H1 (cell line): ENCODE results near the gene ZNF273.

Experiments
- BRCA1 ChIP-seq: IDR thresholded peaks from 2 replicates; pipeline ENCODE4 v1.6.1; 2012; ENCODE audit warnings: low read depth, low read length, improper control_type of control experiment
- CHD1 ChIP-seq: IDR thresholded peaks from 2 replicates; pipeline ENCODE4 v1.6.1; 2012; ENCODE audit warnings: low read depth, low read length, improper control_type of control experiment
- CHD2 ChIP-seq: IDR thresholded peaks from 2 replicates; pipeline ENCODE4 v1.6.1; 2012; ENCODE audit warnings: low read length, improper control_type of control experiment
- JUND ChIP-seq: IDR thresholded peaks from 2 replicates; pipeline ENCODE4 v1.6.1; 2011; ENCODE audit warnings: mild to moderate bottlenecking, improper control_type of control experiment, low read length
- POLR2A ChIP-seq, 2 experiments: IDR thresholded peaks; 1 replicate in 1 of 2; 2 replicates in 1 of 2; pipeline ENCODE4 v1.6.1; 2011; ENCODE audit warnings: low read depth in 2 of 2, low read length in 2 of 2, mild to moderate bottlenecking in 2 of 2; ENCODE audit errors: control extremely low read depth in 1 of 2
- POLR2AphosphoS5 ChIP-seq: IDR thresholded peaks from 2 replicates; pipeline ENCODE4 v1.6.1; 2011; ENCODE audit warnings: low read depth, low read length
- POU5F1 ChIP-seq: IDR thresholded peaks from 2 replicates; pipeline ENCODE4 v1.6.1; 2011; ENCODE audit warnings: low read depth, mild to moderate bottlenecking, low read length, moderate library complexity
- RBBP5 ChIP-seq: IDR thresholded peaks from 2 replicates; pipeline ENCODE4 v1.7.1; 2012; ENCODE audit warnings: low read depth, mild to moderate bottlenecking, inconsistent platforms, low read length, moderate library complexity, borderline replicate concordance
- TCF12 ChIP-seq: IDR thresholded peaks from 2 replicates; pipeline ENCODE4 v1.6.1; 2011; ENCODE audit warnings: low read depth, mild to moderate bottlenecking, low read length
- TF ChIP-seq, protein P1 (sequence below), 3 experiments: IDR thresholded peaks; 1 replicate in 2 of 3; 2 replicates in 1 of 3; pipeline versions ENCODE4 v1.5.1 to v1.6.1; 2011; ENCODE audit warnings: low read length in 3 of 3, mild to moderate bottlenecking in 3 of 3, inconsistent platforms in 2 of 3, low read depth in 1 of 3, moderate library complexity in 1 of 3; ENCODE audit not compliant: insufficient read depth in 1 of 3; ENCODE audit errors: control extremely low read depth in 1 of 3
- TF ChIP-seq, protein P2 (sequence below): IDR thresholded peaks from 2 replicates; pipeline ENCODE4 v1.6.1; 2012; ENCODE audit warnings: inconsistent platforms

DNA sequence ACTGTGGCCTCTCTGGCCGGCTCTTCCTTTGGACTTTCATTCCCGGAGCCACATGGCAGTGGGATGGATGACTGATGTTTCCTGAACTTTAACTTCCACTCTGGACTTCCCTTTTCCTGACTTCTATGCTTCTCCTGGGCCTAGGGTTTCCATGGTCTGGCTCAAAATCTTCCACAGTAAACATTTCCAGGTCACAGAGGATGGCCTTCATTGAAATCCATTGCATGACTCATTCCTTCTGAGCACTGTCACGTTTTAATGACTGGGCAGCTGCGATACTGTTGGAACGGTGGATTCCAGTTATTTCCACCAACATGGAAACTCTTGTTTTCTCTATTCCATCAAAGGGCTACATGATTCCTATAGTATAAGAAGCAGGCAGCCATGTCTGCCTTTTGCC, 24.4 kb upstream of the ZNF273 start:
- TF ChIP-seq RBBP5 (no peak), CHD2 (no peak), CHD1 (no peak), TCF12 (no peak), BRCA1 (no peak), JUND (no peak), POU5F1 (no peak), POLR2AphosphoS5 (no peak), POLR2A (IDR thresholded peaks at IDR 0.05; ENCODE audit: control extremely low read depth in 1 of 2, low read depth in 2 of 2, low read length in 2 of 2) (no peak)
- TF ChIP-seq, protein P1, sequence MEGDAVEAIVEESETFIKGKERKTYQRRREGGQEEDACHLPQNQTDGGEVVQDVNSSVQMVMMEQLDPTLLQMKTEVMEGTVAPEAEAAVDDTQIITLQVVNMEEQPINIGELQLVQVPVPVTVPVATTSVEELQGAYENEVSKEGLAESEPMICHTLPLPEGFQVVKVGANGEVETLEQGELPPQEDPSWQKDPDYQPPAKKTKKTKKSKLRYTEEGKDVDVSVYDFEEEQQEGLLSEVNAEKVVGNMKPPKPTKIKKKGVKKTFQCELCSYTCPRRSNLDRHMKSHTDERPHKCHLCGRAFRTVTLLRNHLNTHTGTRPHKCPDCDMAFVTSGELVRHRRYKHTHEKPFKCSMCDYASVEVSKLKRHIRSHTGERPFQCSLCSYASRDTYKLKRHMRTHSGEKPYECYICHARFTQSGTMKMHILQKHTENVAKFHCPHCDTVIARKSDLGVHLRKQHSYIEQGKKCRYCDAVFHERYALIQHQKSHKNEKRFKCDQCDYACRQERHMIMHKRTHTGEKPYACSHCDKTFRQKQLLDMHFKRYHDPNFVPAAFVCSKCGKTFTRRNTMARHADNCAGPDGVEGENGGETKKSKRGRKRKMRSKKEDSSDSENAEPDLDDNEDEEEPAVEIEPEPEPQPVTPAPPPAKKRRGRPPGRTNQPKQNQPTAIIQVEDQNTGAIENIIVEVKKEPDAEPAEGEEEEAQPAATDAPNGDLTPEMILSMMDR (IDR thresholded peaks at IDR 0.05; ENCODE audit: control extremely low read depth in 1 of 3, insufficient read depth in 1 of 3, low read depth in 1 of 3, low read length in 3 of 3), result no peak
- TF ChIP-seq, protein P2, sequence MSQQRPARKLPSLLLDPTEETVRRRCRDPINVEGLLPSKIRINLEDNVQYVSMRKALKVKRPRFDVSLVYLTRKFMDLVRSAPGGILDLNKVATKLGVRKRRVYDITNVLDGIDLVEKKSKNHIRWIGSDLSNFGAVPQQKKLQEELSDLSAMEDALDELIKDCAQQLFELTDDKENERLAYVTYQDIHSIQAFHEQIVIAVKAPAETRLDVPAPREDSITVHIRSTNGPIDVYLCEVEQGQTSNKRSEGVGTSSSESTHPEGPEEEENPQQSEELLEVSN, result no peak
